ENCODE data around the gene RANBP9.

RANBP9 gene

DNA sequence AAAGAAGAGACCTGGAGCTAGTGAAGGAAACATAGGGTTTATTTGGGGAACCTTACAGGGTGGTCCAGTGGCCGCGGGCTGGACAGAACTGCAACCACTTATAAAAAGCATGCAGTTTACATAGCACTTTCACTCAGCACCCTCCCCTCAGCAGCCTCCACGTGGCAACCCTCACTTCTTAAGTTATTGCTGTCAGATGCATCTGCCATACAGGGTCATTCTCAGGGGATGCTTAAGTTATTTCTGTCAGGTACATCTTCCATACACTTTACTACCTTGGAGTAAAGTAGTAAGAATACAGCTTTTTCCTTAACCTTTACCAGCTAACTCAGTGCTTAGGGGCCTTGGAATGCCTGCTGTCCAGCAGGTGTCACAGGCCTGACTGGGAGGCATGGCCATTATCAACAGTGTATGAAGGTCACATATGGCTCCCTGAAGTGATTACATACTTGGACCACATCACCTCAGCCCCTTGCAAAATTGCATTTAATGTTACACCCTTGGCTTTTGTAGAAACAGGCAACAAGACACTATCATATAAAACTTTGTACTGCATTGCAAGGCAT is 98.5 kb downstream of the RANBP9 start:
- ATAC-seq, result no peak
- no peak for TF ChIP-seq OSR1 (CRISPR knock-in tag; IDR thresholded peaks at IDR 0.05)
- TF ChIP-seq ZC3H10 (CRISPR knock-in tag; IDR thresholded peaks at IDR 0.05), result no peak
- no peak for TF ChIP-seq CREB5 (CRISPR knock-in tag; IDR thresholded peaks at IDR 0.05; ENCODE audit: low read depth)
- no peak for TF ChIP-seq GLIS3 (CRISPR knock-in tag; IDR thresholded peaks at IDR 0.05)
- TF ChIP-seq ZFP3 (CRISPR knock-in tag; IDR thresholded peaks at IDR 0.05), result no peak
- no peak for TF ChIP-seq CSDC2 (CRISPR knock-in tag; IDR thresholded peaks at IDR 0.05)
- TF ChIP-seq ZFP30 (CRISPR knock-in tag; IDR thresholded peaks at IDR 0.05), result no peak
- TF ChIP-seq TCF4 (CRISPR knock-in tag; IDR thresholded peaks at IDR 0.05; ENCODE audit: borderline replicate concordance), result no peak
- TF ChIP-seq ARNTL (CRISPR knock-in tag; IDR thresholded peaks at IDR 0.05; ENCODE audit: borderline replicate concordance, low read depth), result no peak

- no peak for TF ChIP-seq ESRRG (CRISPR knock-in tag; IDR thresholded peaks at IDR 0.05)
- TF ChIP-seq GLIS3 (CRISPR knock-in tag; IDR thresholded peaks at IDR 0.05), result no peak
- TF ChIP-seq CSRNP3 (CRISPR knock-in tag; IDR thresholded peaks at IDR 0.05), result no peak
- TF ChIP-seq ZNF70 (CRISPR knock-in tag; IDR thresholded peaks at IDR 0.05), result no peak
- no peak for TF ChIP-seq TSHZ2 (CRISPR knock-in tag; IDR thresholded peaks at IDR 0.05)
- TF ChIP-seq OSR1 (CRISPR knock-in tag; IDR thresholded peaks at IDR 0.05), result no peak
- TF ChIP-seq CREB5 (CRISPR knock-in tag; IDR thresholded peaks at IDR 0.05; ENCODE audit: low read depth), result no peak
- no peak for TF ChIP-seq ZFP3 (CRISPR knock-in tag; IDR thresholded peaks at IDR 0.05)
- no peak for TF ChIP-seq ZNF8 (CRISPR knock-in tag; IDR thresholded peaks at IDR 0.05)
- no peak for TF ChIP-seq TOX (CRISPR knock-in tag; IDR thresholded peaks at IDR 0.05; ENCODE audit: borderline replicate concordance)
- no peak for TF ChIP-seq ARNTL (CRISPR knock-in tag; IDR thresholded peaks at IDR 0.05; ENCODE audit: borderline replicate concordance, low read depth)
- TF ChIP-seq ZC3H10 (CRISPR knock-in tag; IDR thresholded peaks at IDR 0.05), result no peak
- no peak for TF ChIP-seq BACH2 (CRISPR knock-in tag; IDR thresholded peaks at IDR 0.05; ENCODE audit: borderline replicate concordance)
- TF ChIP-seq RARB (CRISPR knock-in tag; IDR thresholded peaks at IDR 0.05), result no peak
- TF ChIP-seq ZFP30 (CRISPR knock-in tag; IDR thresholded peaks at IDR 0.05), result no peak
- no peak for TF ChIP-seq SNAI2 (CRISPR knock-in tag; IDR thresholded peaks at IDR 0.05)
- TF ChIP-seq ISL1 (CRISPR knock-in tag; IDR thresholded peaks at IDR 0.05), result no peak
- ATAC-seq, result no peak
These were observed 99.9 kb downstream of the RANBP9 start for GRCh38 chr6:13611715-13612114.

DNA sequence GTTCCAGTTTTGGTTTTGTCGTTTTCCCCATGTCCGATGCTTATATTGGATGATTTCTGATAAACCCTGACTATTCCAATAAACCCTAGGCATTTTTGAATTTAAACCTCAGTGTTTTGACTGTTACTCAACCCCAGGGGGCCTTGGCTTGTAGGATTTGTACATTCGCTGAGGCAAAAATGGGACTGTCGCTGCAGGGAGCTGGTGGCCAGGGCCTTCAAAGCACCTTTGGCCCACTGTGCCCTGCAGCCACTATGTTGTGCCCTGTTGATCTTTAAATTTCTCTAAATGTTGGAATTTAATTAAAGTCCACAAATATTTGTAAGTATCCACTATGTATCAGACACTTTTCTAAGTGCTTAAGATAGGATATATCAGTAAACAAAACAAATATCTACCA is 106.0 kb downstream of the RANBP9 start:
- ATAC-seq, result no peak
- TF ChIP-seq PATZ1 (CRISPR knock-in tag; IDR thresholded peaks at IDR 0.05; ENCODE audit: borderline replicate concordance) (no peak), ESRRG (CRISPR knock-in tag; IDR thresholded peaks at IDR 0.05) (no peak), ZC3H10 (CRISPR knock-in tag; IDR thresholded peaks at IDR 0.05) (no peak), GLIS3 (CRISPR knock-in tag; IDR thresholded peaks at IDR 0.05) (no peak), ISL1 (CRISPR knock-in tag; IDR thresholded peaks at IDR 0.05) (no peak), ZNF70 (CRISPR knock-in tag; IDR thresholded peaks at IDR 0.05) (no peak), TOX (CRISPR knock-in tag; IDR thresholded peaks at IDR 0.05; ENCODE audit: borderline replicate concordance) (no peak), OSR1 (CRISPR knock-in tag; IDR thresholded peaks at IDR 0.05) (no peak), TCF4 (CRISPR knock-in tag; IDR thresholded peaks at IDR 0.05; ENCODE audit: borderline replicate concordance) (no peak)

Measured in SK-N-SH treated with all-trans-retinoic acid at 6 μM for 48 hours (cell line).